ENCODE measurements around the gene PCP4L1.

Gene PCP4L1

DNA sequence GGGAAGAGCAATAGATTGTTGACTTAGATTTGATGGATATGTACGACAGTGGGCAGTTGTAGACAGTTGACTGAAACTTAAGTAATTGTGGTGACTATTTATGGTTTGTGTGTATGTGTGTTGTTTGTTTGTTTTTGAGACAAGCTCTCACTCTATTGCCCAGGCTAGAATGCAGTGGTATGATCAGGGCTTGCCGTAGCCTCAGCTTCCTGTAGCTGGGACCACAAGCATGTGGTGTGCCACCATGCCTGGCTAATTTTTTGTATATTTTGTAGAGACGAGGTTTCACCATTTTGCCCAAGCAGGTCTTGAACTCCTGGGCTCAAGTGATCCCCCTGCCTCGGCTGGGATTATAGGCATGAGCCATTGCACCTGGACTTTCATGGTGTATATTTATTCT lies 65.5 kb downstream of the PCP4L1 start:
- no peak for DNase-seq

DNA sequence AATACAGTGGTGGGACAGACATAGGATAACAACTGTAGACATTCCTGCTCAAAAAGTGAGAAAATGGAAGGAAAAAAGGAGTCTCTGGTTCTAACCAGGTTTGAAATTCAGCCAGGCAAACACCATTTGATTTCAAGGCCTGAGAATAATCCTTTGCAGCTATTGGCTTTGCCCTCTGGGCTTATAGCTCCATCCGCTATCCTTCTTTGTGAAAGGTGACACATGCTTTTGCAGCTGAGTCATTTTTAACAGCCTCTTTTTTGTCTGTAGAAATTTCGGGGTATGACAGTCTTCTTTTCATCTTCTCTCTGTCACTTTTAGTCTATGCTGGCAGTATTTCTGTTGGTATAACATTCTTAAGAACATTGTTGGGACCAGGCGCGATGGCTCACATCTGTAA lies 71.8 kb downstream of the PCP4L1 start:
- DNase-seq, result no peak

DNA sequence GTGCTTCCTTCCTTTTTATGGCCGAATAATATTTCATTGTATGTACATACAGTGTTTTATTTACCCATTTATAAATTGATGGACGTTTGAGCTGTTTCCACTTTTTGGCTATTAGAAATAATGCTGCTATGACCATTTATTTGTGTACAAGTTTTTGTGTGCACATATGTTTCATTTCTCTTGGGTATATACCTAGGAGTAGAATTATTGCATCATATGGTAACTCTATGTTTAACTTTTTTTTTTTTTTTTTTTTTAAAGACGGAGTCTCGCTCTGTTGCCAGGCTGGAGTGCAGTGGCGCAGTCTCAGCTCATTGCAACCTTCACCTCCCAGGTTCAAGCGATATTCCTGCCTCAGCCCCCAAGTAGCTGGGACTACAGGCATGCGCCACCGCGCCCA lies 74.6 kb downstream of the PCP4L1 start:
- no peak for DNase-seq
